CD4-positive, alpha-beta T cell treated with Interferon alpha-2 for 1 hour (primary cell): ENCODE data around the gene EFCAB6.

Experiments used
- DNase-seq, 2 donors: peaks; one replicate each; pipeline ENCODE4 v3.0.0-alpha.2; 2020 to 2022

The EFCAB6 gene

DNA sequence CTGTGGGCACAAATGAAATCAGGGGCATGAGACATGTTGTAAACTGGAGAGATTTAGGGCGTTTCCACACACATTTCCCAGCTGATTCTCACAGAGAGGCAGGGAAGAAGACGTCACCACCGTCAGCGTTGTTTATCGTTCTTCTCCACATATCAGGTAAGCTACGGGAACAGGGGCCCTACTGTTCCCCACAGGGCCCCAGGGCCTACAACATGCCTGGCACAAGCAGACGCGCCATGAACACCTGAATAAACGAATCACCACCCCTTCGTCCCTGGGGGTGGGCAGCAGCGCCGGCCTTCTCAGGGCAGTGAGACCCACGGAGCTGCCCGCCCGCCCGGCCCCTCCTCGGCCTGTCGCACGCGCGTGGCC, 342 bp downstream of the EFCAB6 start:
- no peak for DNase-seq

DNA sequence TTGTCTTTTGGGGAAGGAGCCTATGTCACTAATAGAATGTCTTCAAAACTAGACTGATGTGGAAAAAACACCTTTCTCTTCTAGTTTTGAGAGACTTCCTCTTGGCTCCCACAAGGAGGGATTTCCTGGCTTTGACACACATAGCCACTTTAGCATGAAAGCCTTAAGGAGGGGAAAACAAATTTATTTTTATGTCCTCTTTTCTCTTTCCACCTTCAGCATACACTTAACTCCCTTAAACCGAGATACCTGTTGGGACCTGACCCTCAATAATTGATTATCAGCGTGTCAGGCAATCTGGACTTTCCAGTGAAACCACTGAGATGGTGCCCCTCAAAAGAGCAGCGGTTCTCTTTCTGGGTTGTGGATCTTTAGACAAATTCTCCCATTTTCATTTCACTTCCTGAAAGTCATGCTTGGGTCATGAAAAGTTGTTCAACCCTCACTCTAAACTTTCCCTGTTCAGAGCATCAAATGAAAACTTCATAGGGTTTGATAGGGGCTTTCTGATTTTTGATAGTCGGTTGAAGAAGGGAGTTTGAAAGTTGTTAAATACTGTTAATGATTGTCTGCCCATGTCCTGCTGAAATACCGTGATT, 9.1 kb downstream of the EFCAB6 start:
- no peak for DNase-seq

GRCh38 chr22:43800970-43801369, 11.1 kb downstream of the EFCAB6 start:
- DNase-seq = no peak

GRCh38 chr22:43798492-43798891, 13.6 kb downstream of the EFCAB6 start:
- DNase-seq = no peak

DNA sequence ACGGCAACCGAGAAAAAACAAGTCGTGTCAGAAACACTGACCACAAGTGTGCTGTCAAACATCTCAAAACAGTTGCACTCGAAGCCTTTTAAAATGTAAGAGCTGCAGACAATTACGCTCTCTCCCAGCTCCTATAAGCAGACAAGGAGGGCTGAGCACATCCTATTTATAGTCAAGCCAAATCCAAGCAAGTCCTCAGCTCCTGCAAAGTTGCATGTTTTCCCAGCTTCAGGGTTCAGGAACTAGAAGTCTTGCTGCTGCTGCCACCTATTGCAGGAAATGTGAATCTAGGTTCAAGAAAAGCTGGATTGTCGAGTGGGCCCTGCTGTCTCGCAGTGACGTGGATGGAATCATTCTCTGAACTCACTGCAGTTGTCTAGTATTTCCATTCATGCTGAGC, 15.5 kb downstream of the EFCAB6 start:
- DNase-seq = no peak

DNA sequence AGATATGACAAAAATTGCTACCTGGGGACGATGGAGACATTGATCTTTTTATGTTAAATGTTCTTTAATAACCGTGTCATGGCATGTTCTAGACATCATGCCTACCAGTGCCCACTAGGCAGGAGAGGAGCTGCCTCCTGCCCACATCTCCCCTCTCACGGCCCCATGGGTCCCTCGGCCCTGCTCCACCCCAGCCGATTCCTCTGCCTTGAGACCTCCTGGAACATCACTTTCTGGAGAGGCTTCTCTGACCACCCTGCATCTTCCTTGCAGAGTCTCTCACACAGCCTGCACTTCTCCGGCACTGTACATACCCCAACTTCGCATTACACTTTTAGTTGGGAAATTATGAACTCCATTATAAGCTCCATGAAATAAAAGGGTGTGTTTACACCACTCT, 16.8 kb downstream of the EFCAB6 start:
- DNase-seq = no peak

GRCh38 chr22:43792905-43793304, 19.2 kb downstream of the EFCAB6 start:
- DNase-seq = no peak

DNA sequence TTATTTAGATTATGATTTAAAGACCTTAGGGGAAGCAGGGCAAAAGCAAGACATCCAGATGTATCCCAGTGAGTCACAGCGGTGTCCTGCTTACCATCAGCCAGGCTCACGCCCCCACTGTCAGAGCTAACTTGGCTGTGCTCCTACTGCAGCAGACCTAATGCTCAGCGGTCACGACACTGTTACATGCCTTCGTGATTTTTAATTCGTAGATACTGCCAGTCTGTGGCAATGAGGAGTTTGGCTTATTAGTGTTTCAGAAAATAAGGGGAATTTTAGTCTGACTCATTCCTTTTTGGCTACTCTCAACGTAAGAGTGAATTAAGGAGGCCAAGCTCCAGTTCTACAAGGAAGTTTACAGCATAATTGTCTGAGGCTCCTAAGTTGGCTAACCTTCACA, 22.7 kb downstream of the EFCAB6 start:
- DNase-seq = no peak

DNA sequence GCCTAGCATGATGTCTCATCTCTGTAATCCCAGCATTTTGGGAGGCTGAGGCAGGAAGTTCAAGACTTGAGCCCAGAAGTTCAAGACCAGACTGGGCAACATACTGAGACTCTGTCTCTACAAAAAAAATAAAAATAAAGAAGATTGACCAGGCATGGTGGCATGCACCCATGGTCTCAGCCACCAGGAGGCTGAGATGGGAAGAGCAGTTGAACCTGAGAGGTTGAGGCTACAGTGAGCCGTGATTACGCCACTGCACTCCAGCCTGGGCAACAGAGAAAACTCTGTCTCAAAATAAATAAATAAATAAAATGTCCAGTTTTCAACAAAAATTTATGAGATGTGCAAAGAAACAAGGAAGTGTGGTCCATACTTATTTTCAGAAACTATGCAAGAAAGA, 28.3 kb downstream of the EFCAB6 start:
- DNase-seq = no peak

DNA sequence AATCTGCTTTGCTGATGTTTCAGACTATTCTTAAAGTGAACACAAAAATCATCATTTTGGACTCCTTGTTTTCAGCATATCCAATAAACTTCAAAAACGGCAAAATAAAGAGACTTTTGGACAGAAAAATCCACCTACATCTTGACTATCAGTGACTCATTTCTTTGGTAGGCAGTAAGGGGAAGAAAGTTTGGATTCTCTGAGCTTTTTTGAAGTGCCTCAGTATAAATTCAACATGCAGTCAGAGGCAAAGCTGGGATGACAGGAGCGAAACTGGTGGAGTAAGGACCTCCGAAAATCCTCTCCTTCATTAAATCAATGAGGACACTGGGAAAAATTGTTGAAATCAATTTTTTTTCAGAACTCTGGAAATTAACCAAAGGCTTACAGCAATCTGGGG, 29.7 kb downstream of the EFCAB6 start:
- no peak for DNase-seq

DNA sequence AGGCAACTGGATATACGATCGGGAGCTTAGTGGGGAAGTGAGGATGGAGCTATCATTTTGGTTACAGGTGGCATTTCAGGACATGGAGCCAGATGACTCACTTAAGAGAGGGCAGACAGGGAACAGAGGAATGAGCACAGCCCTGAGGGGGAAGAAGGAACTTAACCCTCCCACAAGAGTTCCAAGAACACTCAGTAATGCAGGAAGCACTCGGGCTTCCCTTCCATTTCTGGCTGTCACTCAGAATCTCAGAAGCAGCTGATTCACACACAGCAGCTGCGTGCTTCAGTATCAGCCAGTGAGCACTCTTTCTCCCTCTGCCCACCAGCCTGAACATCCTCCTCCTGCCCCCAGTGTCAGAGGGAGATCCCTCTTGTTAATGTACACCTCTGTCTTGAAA, 34.8 kb downstream of the EFCAB6 start:
- no peak for DNase-seq

GRCh38 chr22:43776081-43776670, 35.9 kb downstream of the EFCAB6 start:
- DNase-seq = no peak

GRCh38 chr22:43774318-43774915, 37.7 kb downstream of the EFCAB6 start:
- no peak for DNase-seq

DNA sequence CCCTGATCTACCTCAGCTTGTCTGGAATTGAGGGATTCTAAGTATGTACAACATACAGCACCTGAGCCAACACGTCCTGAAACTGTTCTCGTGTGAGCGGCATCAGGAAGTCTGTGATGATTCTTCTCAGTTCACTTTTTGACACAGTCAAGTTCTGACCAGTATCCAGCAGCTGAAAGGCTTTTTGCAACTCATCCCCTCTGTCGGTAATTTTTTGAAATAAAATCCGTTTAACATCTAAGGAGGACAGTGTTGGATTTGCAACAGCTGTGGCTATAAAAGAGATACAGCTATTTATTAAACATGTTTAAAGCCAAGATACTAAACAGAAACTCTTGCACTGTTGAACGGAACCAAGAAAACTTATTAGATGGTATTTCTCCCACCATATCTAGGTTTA, 39.3 kb downstream of the EFCAB6 start:
- no peak for DNase-seq

DNA sequence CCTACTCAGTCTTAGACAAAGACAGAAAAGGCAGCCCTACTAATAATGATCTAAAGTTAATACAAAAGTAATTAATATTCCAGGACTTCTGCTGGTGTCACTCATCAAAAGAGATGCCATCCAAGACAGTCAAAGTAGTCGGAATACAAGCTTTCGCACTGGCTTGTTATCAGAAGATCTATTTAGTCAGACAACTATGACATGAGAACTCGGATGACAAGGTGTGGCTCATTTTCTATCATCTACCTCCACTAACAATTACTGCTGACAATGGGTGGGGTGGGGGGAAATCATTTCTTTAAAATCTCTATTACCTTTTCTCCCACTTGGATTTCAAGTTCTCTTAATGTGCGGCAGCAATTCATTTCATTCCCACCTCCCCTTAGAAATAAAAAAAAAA, 56.7 kb downstream of the EFCAB6 start:
- no peak for DNase-seq

DNA sequence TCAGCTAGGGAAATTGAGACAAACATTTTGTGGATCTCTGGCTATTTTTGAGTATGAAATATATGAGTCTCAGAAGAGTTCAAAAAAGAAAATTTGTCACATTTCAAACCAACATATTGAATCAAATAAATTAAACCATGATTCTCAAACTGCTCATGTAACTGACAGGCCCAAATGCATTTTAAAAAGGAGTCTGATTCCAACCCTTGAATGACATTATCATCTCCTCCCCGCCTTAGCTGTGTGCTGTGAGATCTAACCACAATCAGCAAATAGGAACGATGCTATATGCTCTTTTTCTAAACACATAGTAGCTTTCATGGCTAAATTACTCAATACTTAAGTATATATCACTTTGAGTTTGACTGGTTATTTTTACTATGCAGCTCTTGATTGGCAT, 57.1 kb downstream of the EFCAB6 start:
- DNase-seq = no peak

DNA sequence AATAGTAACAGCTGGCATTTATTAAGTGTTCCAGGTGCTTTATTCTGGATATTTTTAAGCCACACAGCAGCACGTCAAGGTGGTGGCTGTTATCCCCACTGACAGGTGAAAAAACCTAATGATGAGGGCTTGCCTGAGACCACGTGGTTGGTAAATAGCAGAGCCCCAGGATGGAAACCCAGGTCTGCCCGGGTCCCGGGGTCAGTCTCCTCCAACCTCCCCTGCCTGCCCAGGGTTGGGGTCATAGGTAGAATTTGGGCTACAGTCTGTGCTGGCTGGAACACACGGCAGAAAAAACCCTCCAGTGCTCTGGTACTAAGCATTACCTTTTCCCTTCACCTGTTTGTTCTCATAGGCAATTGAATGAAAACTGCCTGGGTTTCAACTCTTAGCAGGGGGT, 57.9 kb downstream of the EFCAB6 start:
- no peak for DNase-seq

DNA sequence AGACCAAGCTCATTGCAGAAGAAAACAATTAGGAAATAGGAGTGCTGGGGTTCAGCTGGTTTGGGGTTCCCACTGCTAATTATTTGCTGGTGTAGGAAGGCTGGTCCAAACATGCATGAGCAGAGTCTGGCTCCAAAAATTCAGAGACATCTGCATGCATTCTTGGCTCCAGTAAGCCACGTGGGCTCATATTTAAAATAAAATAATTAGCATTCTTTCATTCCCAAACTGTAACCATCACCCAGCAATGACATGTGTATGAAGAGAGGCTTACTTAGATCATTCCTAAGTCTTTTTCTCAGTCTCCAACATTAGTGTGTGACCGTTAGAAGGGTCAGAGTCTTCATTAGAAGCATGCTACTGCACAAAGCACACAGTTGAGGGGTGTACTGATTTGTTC, 58.4 kb downstream of the EFCAB6 start:
- DNase-seq = no peak

DNA sequence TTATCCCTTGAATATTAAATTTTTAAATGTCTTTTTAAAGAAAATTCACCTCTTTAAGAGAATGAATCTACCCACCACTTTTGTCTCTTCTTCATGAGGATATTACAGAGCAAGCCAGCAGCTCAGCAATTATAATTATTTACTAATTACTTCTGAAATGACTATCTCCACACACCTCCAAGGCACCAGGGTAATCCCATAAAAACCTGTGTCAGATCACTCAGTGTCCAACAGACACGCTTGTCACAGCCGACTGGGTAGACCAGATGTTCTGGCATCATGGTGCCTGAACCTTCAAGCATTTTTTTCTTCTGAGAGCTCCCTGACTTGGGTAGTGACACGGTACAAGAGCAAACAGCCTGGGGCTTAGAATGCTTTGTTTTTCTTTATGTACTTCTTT, 61.4 kb downstream of the EFCAB6 start:
- no peak for DNase-seq

- DNase-seq = no peak
Measured at GRCh38 chr22:43749473-43749872, 62.6 kb downstream of the EFCAB6 start.

DNA sequence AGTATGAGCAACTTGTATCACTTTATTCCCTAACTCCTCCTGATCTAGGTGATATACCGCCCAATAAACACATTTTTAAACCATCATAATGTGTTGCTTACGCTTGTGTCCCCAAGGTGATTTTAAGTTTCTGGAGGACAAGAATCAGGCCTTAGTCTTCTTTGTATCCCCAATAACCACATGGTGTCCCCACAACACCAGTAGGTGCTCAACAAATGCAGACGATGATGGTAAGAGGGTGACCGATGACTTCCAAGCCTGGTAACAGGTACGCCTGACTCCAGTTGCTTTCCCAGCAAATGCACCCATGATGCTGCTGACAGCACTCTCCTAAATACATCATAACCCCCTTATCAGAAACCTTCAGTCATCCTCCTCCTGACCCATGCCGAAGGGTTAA, 64.2 kb downstream of the EFCAB6 start:
- no peak for DNase-seq

DNA sequence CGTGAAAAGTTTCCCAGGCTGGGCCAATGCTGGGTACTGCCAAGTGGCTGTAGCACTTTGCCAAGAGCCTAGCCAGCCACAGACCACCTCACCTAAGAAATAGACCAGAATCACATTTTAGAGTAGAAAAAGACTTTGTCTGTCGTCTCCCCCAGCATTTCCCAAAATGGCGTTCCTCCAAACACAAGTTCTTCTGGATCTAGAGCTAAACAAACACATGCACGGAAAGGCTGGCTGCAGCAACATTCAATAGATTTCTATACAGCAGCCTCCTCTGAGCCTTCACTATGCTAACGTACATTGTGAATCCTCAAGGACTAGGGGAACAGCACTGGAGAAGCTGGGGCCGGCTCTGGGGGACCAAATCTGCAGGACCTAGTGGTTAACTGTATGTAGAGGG, 65.0 kb downstream of the EFCAB6 start:
- DNase-seq = no peak

DNA sequence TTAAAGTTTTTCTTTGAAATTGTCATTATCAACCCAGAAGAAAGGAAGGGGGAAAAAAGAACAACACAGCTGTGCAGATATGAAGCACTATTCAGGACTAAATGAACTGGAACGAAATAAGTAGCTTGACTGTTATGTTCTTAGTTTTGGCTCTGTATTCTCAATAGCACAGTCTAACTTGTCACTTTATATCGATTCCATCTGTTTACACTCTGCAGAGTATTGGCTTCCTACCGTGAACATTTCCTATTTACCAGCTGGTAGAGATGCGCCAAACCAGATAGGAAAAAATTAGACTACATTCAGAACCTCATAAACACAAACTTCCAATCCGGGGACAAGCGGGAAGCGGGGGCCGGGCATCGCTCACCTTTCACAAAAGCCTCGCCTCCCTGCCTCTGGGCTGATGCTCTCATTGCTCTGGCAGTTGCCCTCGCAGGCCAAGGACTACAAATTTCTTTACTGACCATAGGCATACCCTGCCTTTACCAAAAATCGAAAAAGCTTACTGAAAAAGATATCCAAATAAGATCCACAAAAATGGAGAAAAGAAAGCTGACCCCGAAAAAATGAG, 66.2 kb downstream of the EFCAB6 start:
- DNase-seq = no peak

DNA sequence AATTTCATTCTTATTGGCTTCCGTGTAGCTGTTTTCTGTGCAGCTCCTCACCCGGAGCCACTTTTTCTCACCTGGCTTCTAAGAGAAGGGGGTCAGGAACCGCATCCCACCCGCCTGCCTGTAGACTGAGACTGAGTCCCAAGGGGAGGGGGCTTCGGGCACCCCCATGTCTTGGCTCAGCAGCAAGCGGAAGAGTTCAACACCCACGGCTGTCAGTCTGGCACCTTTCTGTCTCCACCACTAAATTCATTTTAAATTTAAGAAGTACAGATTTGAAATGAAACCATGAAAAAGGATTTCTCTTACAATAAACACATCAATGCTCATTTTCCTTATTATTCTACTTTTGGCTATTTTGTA, 66.7 kb downstream of the EFCAB6 start:
- DNase-seq = no peak
